Measurements from ENCODE around the gene ADGRV1.
"Not testable (repeated sequence)": the region's sequence is repeated elsewhere in the genome, so short reads cannot be mapped to it uniquely, and the experiment has no call there.

The ADGRV1 gene

DNA sequence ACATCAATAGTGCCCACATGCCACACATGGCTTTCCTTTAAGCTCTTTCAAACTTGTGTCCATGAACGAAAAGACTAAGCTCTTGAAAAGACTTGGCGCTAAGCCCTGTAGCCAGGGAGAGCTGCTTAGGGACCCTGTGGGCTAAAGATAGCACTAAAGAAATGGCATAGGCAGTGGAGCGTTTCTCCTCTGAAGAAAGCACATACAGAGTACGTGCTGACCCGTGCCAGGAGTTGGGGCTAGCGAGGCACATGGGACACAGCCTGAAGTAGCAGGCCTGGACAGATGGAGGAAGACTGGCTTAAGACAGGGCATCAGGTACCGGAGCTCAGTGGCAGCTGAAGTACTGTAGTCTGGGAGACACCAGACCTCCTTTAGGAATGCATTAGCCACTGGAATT, 39.7 kb downstream of the ADGRV1 start:
- no peak for DNase-seq

DNA sequence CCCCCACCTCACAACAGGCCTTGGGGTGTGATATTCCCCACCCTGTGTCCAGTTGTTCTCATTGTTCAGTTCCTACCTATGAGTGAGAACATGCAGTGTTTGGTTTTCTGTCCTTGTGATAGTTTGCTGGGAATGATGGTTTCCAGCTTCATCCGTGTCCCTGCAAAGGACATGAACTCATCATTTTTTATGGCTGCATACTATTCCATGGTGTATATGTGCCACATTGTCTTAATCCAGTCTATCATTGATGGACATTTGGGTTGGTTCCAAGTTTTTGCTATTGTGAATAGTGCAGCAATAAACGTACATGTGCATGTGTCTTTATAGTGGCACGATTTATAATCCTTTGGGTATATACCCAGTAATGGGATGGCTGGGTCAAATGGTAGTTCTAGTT, 41.7 kb downstream of the ADGRV1 start:
- not testable (repeated sequence) for H3K27me3 ChIP-seq (ENCODE audit: insufficient read depth, low read length, poor library complexity); ATAC-seq (ENCODE audit: insufficient read depth, low read depth); H4K20me1 ChIP-seq (ENCODE audit: insufficient read depth, low read length); H3K4me2 ChIP-seq (ENCODE audit: insufficient read depth, low read length); H3K79me2 ChIP-seq (ENCODE audit: insufficient read depth, low read length); H3K4me3 ChIP-seq (ENCODE audit: low read depth in 1 of 2, low read length in 2 of 2); H2AFZ ChIP-seq (ENCODE audit: low read depth, low read length); H3K27ac ChIP-seq (ENCODE audit: low read length); H3K9ac ChIP-seq (ENCODE audit: low read depth, low read length); H3K4me1 ChIP-seq (ENCODE audit: insufficient read depth, low read length); DNase-seq; H3K36me3 ChIP-seq (ENCODE audit: insufficient read depth, low read length); H3K9me3 ChIP-seq (ENCODE audit: insufficient read depth, low read length, severe bottlenecking)

More for the DNA sequence above, 39.7 kb downstream of the ADGRV1 start:
- no peak overlapping the region for H2AFZ ChIP-seq (ENCODE audit: low read depth, low read length)
- no peaks in the 10 kb centered on the region for H3K36me3 ChIP-seq (ENCODE audit: insufficient read depth, low read length)
- H3K4me3 ChIP-seq (ENCODE audit: low read depth in 1 of 2, low read length in 2 of 2): no peak overlapping the region
- H3K27ac ChIP-seq (ENCODE audit: low read length): no peak overlapping the region
- no peaks in the 10 kb centered on the region for H3K79me2 ChIP-seq (ENCODE audit: insufficient read depth, low read length)
- TF ChIP-seq, protein P1, sequence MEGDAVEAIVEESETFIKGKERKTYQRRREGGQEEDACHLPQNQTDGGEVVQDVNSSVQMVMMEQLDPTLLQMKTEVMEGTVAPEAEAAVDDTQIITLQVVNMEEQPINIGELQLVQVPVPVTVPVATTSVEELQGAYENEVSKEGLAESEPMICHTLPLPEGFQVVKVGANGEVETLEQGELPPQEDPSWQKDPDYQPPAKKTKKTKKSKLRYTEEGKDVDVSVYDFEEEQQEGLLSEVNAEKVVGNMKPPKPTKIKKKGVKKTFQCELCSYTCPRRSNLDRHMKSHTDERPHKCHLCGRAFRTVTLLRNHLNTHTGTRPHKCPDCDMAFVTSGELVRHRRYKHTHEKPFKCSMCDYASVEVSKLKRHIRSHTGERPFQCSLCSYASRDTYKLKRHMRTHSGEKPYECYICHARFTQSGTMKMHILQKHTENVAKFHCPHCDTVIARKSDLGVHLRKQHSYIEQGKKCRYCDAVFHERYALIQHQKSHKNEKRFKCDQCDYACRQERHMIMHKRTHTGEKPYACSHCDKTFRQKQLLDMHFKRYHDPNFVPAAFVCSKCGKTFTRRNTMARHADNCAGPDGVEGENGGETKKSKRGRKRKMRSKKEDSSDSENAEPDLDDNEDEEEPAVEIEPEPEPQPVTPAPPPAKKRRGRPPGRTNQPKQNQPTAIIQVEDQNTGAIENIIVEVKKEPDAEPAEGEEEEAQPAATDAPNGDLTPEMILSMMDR (IDR thresholded peaks at IDR 0.05; ENCODE audit: borderline replicate concordance, extremely low read depth, low read length, poor library complexity, severe bottlenecking): no peak
- no peak for TF ChIP-seq EZH2 (IDR thresholded peaks at IDR 0.05; ENCODE audit: borderline replicate concordance, low read depth, low read length, severe bottlenecking)
- H3K9me3 ChIP-seq (ENCODE audit: insufficient read depth, low read length, severe bottlenecking): no peaks in the 10 kb centered on the region
- no peaks in the 10 kb centered on the region for H3K27me3 ChIP-seq (ENCODE audit: insufficient read depth, low read length, poor library complexity)
- no peak for ATAC-seq (ENCODE audit: insufficient read depth, low read depth)
- no peak overlapping the region for H3K9ac ChIP-seq (ENCODE audit: low read depth, low read length)
- no peaks in the 10 kb centered on the region for H3K4me1 ChIP-seq (ENCODE audit: insufficient read depth, low read length)
- no peaks in the 10 kb centered on the region for H4K20me1 ChIP-seq (ENCODE audit: insufficient read depth, low read length)
- H3K4me2 ChIP-seq (ENCODE audit: insufficient read depth, low read length): no peak overlapping the region

DNA sequence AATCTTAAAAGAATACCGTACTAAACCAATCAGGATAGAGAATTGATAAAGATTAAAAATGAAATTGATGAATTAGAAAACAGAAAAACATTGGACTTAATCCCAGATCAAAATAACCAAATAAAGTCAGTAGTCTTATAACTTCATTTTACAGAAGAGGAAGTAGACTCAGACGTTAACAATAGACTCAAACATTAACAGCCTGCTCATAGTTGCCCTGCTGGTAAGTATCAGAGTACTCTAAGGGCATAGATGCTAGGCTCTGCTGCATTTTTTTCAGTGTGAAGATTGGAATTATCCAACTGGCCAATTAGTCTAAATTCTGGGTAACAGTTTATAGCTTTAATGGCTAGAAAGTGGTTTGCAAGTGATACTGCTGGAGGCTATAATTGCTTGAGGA, 42.9 kb downstream of the ADGRV1 start:
- no peak overlapping the region for H3K9ac ChIP-seq (ENCODE audit: low read depth, low read length)
- H3K27me3 ChIP-seq (ENCODE audit: insufficient read depth, low read length, poor library complexity): no peaks in the 10 kb centered on the region
- no peaks in the 10 kb centered on the region for H3K9me3 ChIP-seq (ENCODE audit: insufficient read depth, low read length, severe bottlenecking)
- no peaks in the 10 kb centered on the region for H3K36me3 ChIP-seq (ENCODE audit: insufficient read depth, low read length)
- no peak overlapping the region for H3K27ac ChIP-seq (ENCODE audit: low read length)
- H3K4me2 ChIP-seq (ENCODE audit: insufficient read depth, low read length): no peak overlapping the region
- no peak overlapping the region for H3K4me3 ChIP-seq (ENCODE audit: low read depth in 1 of 2, low read length in 2 of 2)
- H4K20me1 ChIP-seq (ENCODE audit: insufficient read depth, low read length): no peaks in the 10 kb centered on the region
- TF ChIP-seq, protein P1 (IDR thresholded peaks at IDR 0.05; ENCODE audit: borderline replicate concordance, extremely low read depth, low read length, poor library complexity, severe bottlenecking): no peak
- TF ChIP-seq EZH2 (IDR thresholded peaks at IDR 0.05; ENCODE audit: borderline replicate concordance, low read depth, low read length, severe bottlenecking): no peak
- no peaks in the 10 kb centered on the region for H3K79me2 ChIP-seq (ENCODE audit: insufficient read depth, low read length)
- no peak for ATAC-seq (ENCODE audit: insufficient read depth, low read depth)
- no peaks in the 10 kb centered on the region for H3K4me1 ChIP-seq (ENCODE audit: insufficient read depth, low read length)
- no peak for DNase-seq
- no peak overlapping the region for H2AFZ ChIP-seq (ENCODE audit: low read depth, low read length)

DNA sequence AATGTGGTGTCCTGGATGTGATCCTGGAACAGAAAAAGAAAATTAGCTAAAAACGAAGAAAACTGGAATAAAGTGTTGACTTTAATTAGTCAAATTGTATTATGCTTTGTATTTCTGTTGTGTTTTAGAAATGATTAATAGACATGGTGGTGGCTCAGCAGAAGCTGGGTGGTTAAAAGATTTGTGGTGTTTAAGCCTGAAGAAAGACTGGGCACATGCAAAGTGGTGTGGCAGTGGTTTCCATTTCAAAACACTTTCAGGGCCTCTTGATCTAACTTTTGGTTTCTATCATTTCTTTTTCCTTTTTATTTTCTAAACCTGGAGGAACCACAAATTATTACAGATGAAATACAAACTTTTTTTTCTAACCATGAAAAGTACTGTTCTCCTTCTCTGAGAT, 44.1 kb downstream of the ADGRV1 start:
- ATAC-seq (ENCODE audit: insufficient read depth, low read depth) (no peak), DNase-seq (no peak)
- Histone ChIP-seq H3K36me3 (ENCODE audit: insufficient read depth, low read length) (no peaks in the 10 kb centered on the region), H3K27me3 (ENCODE audit: insufficient read depth, low read length, poor library complexity) (no peaks in the 10 kb centered on the region), H3K27ac (ENCODE audit: low read length) (no peak overlapping the region), H3K9ac (ENCODE audit: low read depth, low read length) (no peak overlapping the region), H3K4me3 (ENCODE audit: low read depth in 1 of 2, low read length in 2 of 2) (no peak overlapping the region), H2AFZ (ENCODE audit: low read depth, low read length) (no peak overlapping the region), H3K4me1 (ENCODE audit: insufficient read depth, low read length) (no peaks in the 10 kb centered on the region), H3K9me3 (ENCODE audit: insufficient read depth, low read length, severe bottlenecking) (no peaks in the 10 kb centered on the region), H3K4me2 (ENCODE audit: insufficient read depth, low read length) (no peak overlapping the region), H3K79me2 (ENCODE audit: insufficient read depth, low read length) (no peaks in the 10 kb centered on the region), H4K20me1 (ENCODE audit: insufficient read depth, low read length) (no peaks in the 10 kb centered on the region)
- TF ChIP-seq, protein P1 (IDR thresholded peaks at IDR 0.05; ENCODE audit: borderline replicate concordance, extremely low read depth, low read length, poor library complexity, severe bottlenecking): no peak
- no peak for TF ChIP-seq EZH2 (IDR thresholded peaks at IDR 0.05; ENCODE audit: borderline replicate concordance, low read depth, low read length, severe bottlenecking)

Measured in DND-41 (cell line).